Uterus (tissue), 4 donors: ENCODE data around the gene HIBCH. TPM values are rescaled to one million over a fixed set of nuclear protein-coding genes. Genes with fewer than 3 reads are reported as not detected.
"Not testable (repeated sequence)": the region's sequence is repeated elsewhere in the genome, so short reads cannot be mapped to it uniquely, and the experiment has no call there.

Experiments used
- DNase-seq, 2 donors: peaks; one replicate each; pipeline ENCODE4 v3.0.0-alpha.2; 2019 to 2020
- H3K27ac ChIP-seq, 2 donors: fragments of 200-600 bp; sonication (generic); 1 replicate in 1 of 2; 2 replicates in 1 of 2; pipeline ENCODE4 v1.5.1; 2016 to 2018
- H3K27me3 ChIP-seq, 2 donors: fragments of 200-600 bp; sonication (generic); one replicate each; pipeline ENCODE4 v1.5.1; 2018 to 2019; ENCODE audit warnings: control low read depth in 1 of 2
- H3K36me3 ChIP-seq, 2 donors: fragments of 200-600 bp; sonication (generic); one replicate each; pipeline ENCODE4 v1.5.1; 2019; ENCODE audit warnings: control low read depth in 1 of 2
- H3K4me1 ChIP-seq, 2 donors: fragments of 200-600 bp; sonication (generic); one replicate each; pipeline ENCODE4 v1.5.1; 2018 to 2019; ENCODE audit warnings: control low read depth in 1 of 2
- H3K4me3 ChIP-seq, 2 donors: fragments of 200-600 bp; sonication (generic); 1 replicate in 1 of 2; 2 replicates in 1 of 2; pipeline ENCODE4 v1.5.1; 2018 to 2019; ENCODE audit warnings: mild to moderate bottlenecking in 1 of 2
- H3K9me3 ChIP-seq, 2 donors: fragments of 200-600 bp; sonication (generic); one replicate each; pipeline ENCODE4 v1.5.1; 2019; ENCODE audit warnings: control low read depth in 1 of 2
- POLR2A ChIP-seq, 2 donors: fragments of 450-650 bp; IDR thresholded peaks; one replicate each; pipeline ENCODE4 v1.6.1; 2016; ENCODE audit warnings: antibody characterized with exemption in 2 of 2, mild to moderate bottlenecking in 1 of 2, moderate library complexity in 1 of 2
- intact Hi-C: fragments of 100-400 bp; cut with DNase I; formaldehyde crosslinking; loops from one replicate; pipeline ENCODE4 v1.15.1; 2023; ENCODE audit warnings: low total_unique reads
- total RNA-seq, 4 donors: library from RNA; depleted of rRNA in 3 of 4; stranded (reverse); fragments of >200 nt in 3 of 4; gene quantifications; one replicate each; pipeline versions ENCODE4 v1.1.0 to v1.2.4, GENCODE V29; 2014 to 2023
- TF ChIP-seq, protein P1 (sequence below), 4 experiments: fragments of 200-600 bp in 2 of 4; fragments of 450-650 bp in 2 of 4; sonication (generic) in 2 of 4; IDR thresholded peaks; one replicate each; pipeline ENCODE4 v1.5.1; 2016 to 2019; ENCODE audit warnings: antibody characterized with exemption in 4 of 4, mild to moderate bottlenecking in 2 of 4, moderate library complexity in 1 of 4
- donor health status: DM: yes; HTN: yes; CAD: no.

Gene HIBCH
- total RNA-seq, 4 donors from 2014 or later = 9.1 to 53.9 (median 26.9) TPM

DNA sequence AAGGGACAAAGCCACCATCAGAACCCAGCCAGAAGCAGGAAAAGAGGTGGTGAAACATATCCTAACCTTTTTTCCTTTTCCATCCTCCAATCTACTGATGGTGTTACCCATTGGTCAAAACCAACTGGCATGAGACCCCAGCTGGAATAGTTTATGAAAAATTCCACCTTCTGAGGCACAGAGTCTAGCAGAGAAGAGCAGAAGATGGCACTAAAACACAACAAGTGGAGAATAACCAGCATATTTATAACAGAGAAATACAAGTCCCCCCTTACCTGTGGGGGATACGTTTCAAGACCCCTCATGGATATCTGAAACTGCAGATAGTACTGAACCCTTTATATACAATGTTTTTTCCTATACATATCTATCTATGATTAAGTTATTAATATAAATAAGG is 18.8 kb upstream of the HIBCH start:
- Histone ChIP-seq H3K9me3 (no peaks in the 10 kb centered on the region), H3K27me3 (no peaks in the 10 kb centered on the region), H3K27ac (no peak overlapping the region), H3K4me3 (no peak overlapping the region), H3K4me1 (no peaks in the 10 kb centered on the region), H3K36me3 (no peaks in the 10 kb centered on the region)
- no peak for DNase-seq
- intact Hi-C loops = no loop called here
- no peak for TF ChIP-seq POLR2A (IDR thresholded peaks at IDR 0.05)
- TF ChIP-seq, protein P1, sequence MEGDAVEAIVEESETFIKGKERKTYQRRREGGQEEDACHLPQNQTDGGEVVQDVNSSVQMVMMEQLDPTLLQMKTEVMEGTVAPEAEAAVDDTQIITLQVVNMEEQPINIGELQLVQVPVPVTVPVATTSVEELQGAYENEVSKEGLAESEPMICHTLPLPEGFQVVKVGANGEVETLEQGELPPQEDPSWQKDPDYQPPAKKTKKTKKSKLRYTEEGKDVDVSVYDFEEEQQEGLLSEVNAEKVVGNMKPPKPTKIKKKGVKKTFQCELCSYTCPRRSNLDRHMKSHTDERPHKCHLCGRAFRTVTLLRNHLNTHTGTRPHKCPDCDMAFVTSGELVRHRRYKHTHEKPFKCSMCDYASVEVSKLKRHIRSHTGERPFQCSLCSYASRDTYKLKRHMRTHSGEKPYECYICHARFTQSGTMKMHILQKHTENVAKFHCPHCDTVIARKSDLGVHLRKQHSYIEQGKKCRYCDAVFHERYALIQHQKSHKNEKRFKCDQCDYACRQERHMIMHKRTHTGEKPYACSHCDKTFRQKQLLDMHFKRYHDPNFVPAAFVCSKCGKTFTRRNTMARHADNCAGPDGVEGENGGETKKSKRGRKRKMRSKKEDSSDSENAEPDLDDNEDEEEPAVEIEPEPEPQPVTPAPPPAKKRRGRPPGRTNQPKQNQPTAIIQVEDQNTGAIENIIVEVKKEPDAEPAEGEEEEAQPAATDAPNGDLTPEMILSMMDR (IDR thresholded peaks at IDR 0.05) = no peak

DNA sequence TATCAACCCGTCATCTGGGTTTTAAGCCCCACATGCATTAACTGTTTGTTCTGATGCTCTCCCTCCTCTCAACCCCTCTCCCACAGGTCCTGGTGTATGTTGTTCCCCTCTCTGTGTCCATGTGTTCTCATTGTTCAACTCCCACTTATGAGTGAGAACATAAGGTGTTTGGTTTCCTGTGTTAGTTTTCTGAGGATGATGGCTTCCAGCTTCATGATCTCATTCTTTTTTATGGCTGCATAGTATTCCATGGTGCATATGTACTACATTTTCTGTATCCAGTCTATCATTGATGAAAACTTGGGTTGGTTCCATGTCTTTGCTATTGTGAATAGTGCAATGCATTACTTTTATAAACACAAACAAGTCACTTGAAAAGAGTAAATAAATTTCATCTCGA is 16.8 kb upstream of the HIBCH start:
- Histone ChIP-seq H3K9me3 (no peaks in the 10 kb centered on the region), H3K27ac (no peak overlapping the region), H3K4me1 (no peaks in the 10 kb centered on the region), H3K4me3 (no peak overlapping the region), H3K36me3 (no peaks in the 10 kb centered on the region), H3K27me3 (no peaks in the 10 kb centered on the region)
- intact Hi-C loops = no loop called here
- TF ChIP-seq POLR2A (IDR thresholded peaks at IDR 0.05) = no peak
- TF ChIP-seq, protein P1 (IDR thresholded peaks at IDR 0.05) = no peak
- no peak for DNase-seq

GRCh38 chr2:190335584-190335983 is 16.0 kb upstream of the HIBCH start:
- DNase-seq, H3K27me3 ChIP-seq, H3K4me3 ChIP-seq, intact Hi-C loops, H3K36me3 ChIP-seq, H3K4me1 ChIP-seq, H3K27ac ChIP-seq, H3K9me3 ChIP-seq: not testable (repeated sequence)

DNA sequence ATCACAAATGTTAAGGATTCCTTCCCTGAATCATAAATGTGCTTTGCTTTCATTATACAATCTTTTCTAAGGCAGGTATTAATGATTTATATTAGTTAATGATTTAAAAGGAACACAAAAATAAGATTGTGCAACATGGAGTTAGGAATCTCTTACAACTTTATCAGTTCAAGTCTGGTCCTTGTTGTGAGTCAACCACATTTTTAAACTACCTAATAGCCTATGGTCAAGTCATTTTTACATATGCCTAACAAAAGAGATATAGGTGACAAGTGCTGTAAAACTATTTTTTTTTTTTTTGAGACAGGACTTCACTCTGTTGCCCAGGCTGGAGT is 15.6 kb upstream of the HIBCH start:
- no peak for TF ChIP-seq POLR2A (IDR thresholded peaks at IDR 0.05)
- Histone ChIP-seq H3K9me3 (no peaks in the 10 kb centered on the region), H3K27me3 (no peaks in the 10 kb centered on the region), H3K4me1 (no peaks in the 10 kb centered on the region), H3K36me3 (no peaks in the 10 kb centered on the region), H3K27ac (peak overlapping the region in 1 of 2 donors; percentile 39), H3K4me3 (no peak overlapping the region)
- intact Hi-C loops = no loop called here
- no peak for DNase-seq

GRCh38 chr2:190334479-190335224 is 15.0 kb upstream of the HIBCH start:
- Histone ChIP-seq H3K4me3 (no peak overlapping the region), H3K36me3 (no peaks in the 10 kb centered on the region), H3K27me3 (no peaks in the 10 kb centered on the region), H3K4me1 (no peaks in the 10 kb centered on the region), H3K9me3 (no peaks in the 10 kb centered on the region), H3K27ac (peak overlapping the region in 1 of 2 donors; percentile 44)
- intact Hi-C loops = no loop called here
- TF ChIP-seq, protein P1 (IDR thresholded peaks at IDR 0.05) = no peak
- TF ChIP-seq POLR2A (IDR thresholded peaks at IDR 0.05) = no peak
- DNase-seq = no peak

- no peaks in the 10 kb centered on the region for H3K9me3 ChIP-seq
- no peak overlapping the region for H3K4me3 ChIP-seq
- H3K4me1 ChIP-seq = no peaks in the 10 kb centered on the region
- peak overlapping the region in 1 of 2 donors; percentile 44 for H3K27ac ChIP-seq
- no peaks in the 10 kb centered on the region for H3K36me3 ChIP-seq
- no peaks in the 10 kb centered on the region for H3K27me3 ChIP-seq
- no peak for DNase-seq
- no peak for TF ChIP-seq POLR2A (IDR thresholded peaks at IDR 0.05)
- TF ChIP-seq, protein P1 (IDR thresholded peaks at IDR 0.05) = no peak
- intact Hi-C loops = no loop called here
Measured at GRCh38 chr2:190333928-190334327, 14.3 kb upstream of the HIBCH start.
